LNCaP clone FGC (cell line): ENCODE results near the gene POU6F2.

Source experiments
- DNase-seq: peaks from one replicate; pipeline ENCODE4 v3.0.0-alpha.2; 2011; ENCODE audit warnings: low read depth
- H3K4me3 ChIP-seq: 2 replicates; pipeline ENCODE4 v1.5.1; 2011; ENCODE audit warnings: mild to moderate bottlenecking, low read depth, low read length, control low read depth
- CTCF ChIP-seq: IDR thresholded peaks from 2 replicates; pipeline ENCODE4 v1.5.1; 2012; ENCODE audit warnings: mild to moderate bottlenecking; ENCODE audit not compliant: control insufficient read depth, insufficient read depth; ENCODE audit errors: extremely low read depth

POU6F2 gene

GRCh38 chr7:39515534-39516228 lies 538.0 kb downstream of the POU6F2 start:
- no peak overlapping the region for H3K4me3 ChIP-seq
- DNase-seq: no peak
- TF ChIP-seq CTCF: no peak

GRCh38 chr7:39516498-39516897 lies 538.8 kb downstream of the POU6F2 start:
- DNase-seq: no peak
- no peak overlapping the region for H3K4me3 ChIP-seq
- TF ChIP-seq CTCF: no peak

- TF ChIP-seq CTCF: no peak
- DNase-seq: no peak
- H3K4me3 ChIP-seq: no peak overlapping the region
Measured at GRCh38 chr7:39517240-39517639, 539.5 kb downstream of the POU6F2 start.
